Thymus (tissue), 11 donors: ENCODE data around the gene SALL2. TPM values are rescaled to one million over a fixed set of nuclear protein-coding genes. Genes with fewer than 3 reads are reported as not detected.

ENCODE experiments used
- DNase-seq, 9 donors: peaks; one replicate each; pipeline ENCODE4 v3.0.0-alpha.2; 2013; ENCODE audit warnings: low spot score in 9 of 9, low read depth in 6 of 9, missing footprints in 1 of 9
- H3K27ac ChIP-seq, 2 donors: one replicate each; pipeline ENCODE4 v1.5.1; 2013; ENCODE audit warnings: control low read depth in 1 of 2, low read depth in 1 of 2, low read length in 1 of 2, mild to moderate bottlenecking in 1 of 2, moderate library complexity in 1 of 2
- H3K27me3 ChIP-seq, 2 donors: one replicate each; pipeline ENCODE4 v1.5.1; 2013; ENCODE audit warnings: low read length in 1 of 2; ENCODE audit not compliant: control insufficient read depth in 2 of 2, insufficient read depth in 1 of 2
- H3K36me3 ChIP-seq, 2 donors: one replicate each; pipeline ENCODE4 v1.5.1; 2013; ENCODE audit warnings: low read length in 1 of 2, mild to moderate bottlenecking in 1 of 2, moderate library complexity in 1 of 2; ENCODE audit not compliant: control insufficient read depth in 2 of 2, insufficient read depth in 2 of 2
- H3K4me1 ChIP-seq, 2 donors: one replicate each; pipeline ENCODE4 v1.5.1; 2013; ENCODE audit warnings: low read length in 2 of 2; ENCODE audit not compliant: control insufficient read depth in 2 of 2, insufficient read depth in 2 of 2
- H3K4me3 ChIP-seq, 2 donors: one replicate each; pipeline ENCODE4 v1.5.1; 2013; ENCODE audit warnings: low read length in 2 of 2, control low read depth in 1 of 2, mild to moderate bottlenecking in 1 of 2
- H3K9me3 ChIP-seq, 2 donors: one replicate each; pipeline ENCODE4 v1.5.1; 2013; ENCODE audit warnings: low read length in 1 of 2, mild to moderate bottlenecking in 1 of 2; ENCODE audit not compliant: control insufficient read depth in 2 of 2, insufficient read depth in 1 of 2
- WGBS: extraction: QIAGEN DNeasy Blood & Tissue Kit; methylation state at CpG from one replicate; pipeline ENCODE4 v1.1.7; 2013; 5-methylcytosine and 5-hydroxymethylcytosine counted together
- polyA plus RNA-seq: library from polyadenylated mRNA; stranded (reverse); fragments of 200-250 nt; gene quantifications from one replicate; pipeline ENCODE4 v1.2.3, GENCODE V29; 2013
- total RNA-seq: library from RNA; stranded (reverse); fragments of 120-200 nt; gene quantifications from one replicate; pipeline ENCODE4 v1.2.4, GENCODE V29; 2013
- donor health status: healthy.

SALL2 gene
- total and polyA plus RNA-seq, 2 donors = 4.1 to 4.9 TPM

GRCh38 chr14:21501568-21501967 lies 24.6 kb downstream of the SALL2 start:
- Histone ChIP-seq H3K27ac (no peak overlapping the region), H3K4me1 (no peaks in the 10 kb centered on the region), H3K9me3 (no peaks in the 10 kb centered on the region), H3K36me3 (peaks cover 43 to 65% of the 10 kb centered on the region in 2 donors), H3K4me3 (no peak overlapping the region), H3K27me3 (no peaks in the 10 kb centered on the region)
- no peak for DNase-seq
- WGBS = 98% methylated on average over 5 of the region's 5 CpGs

- peak in 7 of 9 donors; percentile 45 to 80 (median 59) for DNase-seq
- peaks cover 61 to 85% of the 10 kb centered on the region in 2 donors for H3K36me3 ChIP-seq
- H3K27me3 ChIP-seq = no peaks in the 10 kb centered on the region
- H3K9me3 ChIP-seq = no peaks in the 10 kb centered on the region
- WGBS = 87% methylated on average over 5 of the region's 5 CpGs
- H3K27ac ChIP-seq = no peak overlapping the region
- no peak overlapping the region for H3K4me3 ChIP-seq
- no peaks in the 10 kb centered on the region for H3K4me1 ChIP-seq
Measured at GRCh38 chr14:21498540-21499526, 27.3 kb downstream of the SALL2 start.

- DNase-seq = no peak
- H3K4me3 ChIP-seq = no peak overlapping the region
- WGBS = 95% methylated on average over 2 of the region's 2 CpGs
- no peaks in the 10 kb centered on the region for H3K4me1 ChIP-seq
- no peaks in the 10 kb centered on the region for H3K27me3 ChIP-seq
- H3K9me3 ChIP-seq = no peaks in the 10 kb centered on the region
- H3K27ac ChIP-seq = no peak overlapping the region
- H3K36me3 ChIP-seq = peaks cover 62 to 79% of the 10 kb centered on the region in 2 donors
Measured at GRCh38 chr14:21496453-21496852, 29.7 kb downstream of the SALL2 start.

GRCh38 chr14:21494902-21495762 lies 31.0 kb downstream of the SALL2 start:
- no peak overlapping the region for H3K4me3 ChIP-seq
- H3K27ac ChIP-seq = no peak overlapping the region
- H3K36me3 ChIP-seq = peaks cover 62 to 80% of the 10 kb centered on the region in 2 donors
- no peak for DNase-seq
- no peaks in the 10 kb centered on the region for H3K9me3 ChIP-seq
- H3K27me3 ChIP-seq = no peaks in the 10 kb centered on the region
- no peaks in the 10 kb centered on the region for H3K4me1 ChIP-seq
- WGBS = 96% methylated on average over 2 of the region's 2 CpGs

GRCh38 chr14:21486640-21487087 lies 39.5 kb downstream of the SALL2 start:
- no peak overlapping the region for H3K4me3 ChIP-seq
- H3K4me1 ChIP-seq = no peaks in the 10 kb centered on the region
- no peak for DNase-seq
- H3K36me3 ChIP-seq = peaks cover 32 to 42% of the 10 kb centered on the region in 2 donors
- H3K9me3 ChIP-seq = no peaks in the 10 kb centered on the region
- H3K27me3 ChIP-seq = no peaks in the 10 kb centered on the region
- no peak overlapping the region for H3K27ac ChIP-seq
- 99% methylated on average over 1 of the region's 1 CpG for WGBS

- peak within 1 kb of the TSS; percentile 87 for H3K27ac ChIP-seq
- H3K4me3 ChIP-seq = peak within 1 kb of the TSS; percentile 51 to 80
- H3K4me1 ChIP-seq = peaks cover 3 to 9% of the 10 kb centered on the region in 2 donors
- peaks cover 3 to 8% of the 10 kb centered on the region in 2 donors for H3K36me3 ChIP-seq
- H3K27me3 ChIP-seq = no peaks in the 10 kb centered on the region
- peak; percentile 95 to 100 (median 98) for DNase-seq
- WGBS = under 1% methylated on average over 49 of the region's 49 CpGs
- H3K9me3 ChIP-seq = no peaks in the 10 kb centered on the region
Measured at GRCh38 chr14:21476925-21477681, 49.0 kb downstream of the SALL2 start, which contains the start of the genes RAB2B and TOX4. Gene RAB2B, minus strand, starts transcription at chr14:21476959. Its CDS starts 87 bp downstream, at chr14:21476872. Gene TOX4, plus strand, starts transcription at chr14:21477195. Its CDS starts 84 bp downstream, at chr14:21477279.

- peak overlapping the region; percentile 84 to 87 for H3K27ac ChIP-seq
- H3K4me1 ChIP-seq = peaks cover 3 to 9% of the 10 kb centered on the region in 2 donors
- WGBS = under 1% methylated on average over 27 of the region's 27 CpGs
- H3K9me3 ChIP-seq = no peaks in the 10 kb centered on the region
- H3K36me3 ChIP-seq = peaks cover 3 to 8% of the 10 kb centered on the region in 2 donors
- peak in 1 of 9 donors; percentile 82 for DNase-seq
- no peaks in the 10 kb centered on the region for H3K27me3 ChIP-seq
- H3K4me3 ChIP-seq = peak overlapping the region; percentile 51 to 80
Measured at GRCh38 chr14:21476523-21476924, 49.6 kb downstream of the SALL2 start.

GRCh38 chr14:21475767-21476522 lies 50.2 kb downstream of the SALL2 start:
- WGBS = 54% methylated on average over 10 of the region's 10 CpGs
- H3K36me3 ChIP-seq = peaks cover 3 to 8% of the 10 kb centered on the region in 2 donors

More at GRCh38 chr14:21475767-21476522, 50.2 kb downstream of the SALL2 start:
- no peak for DNase-seq
- peaks cover 3 to 9% of the 10 kb centered on the region in 2 donors for H3K4me1 ChIP-seq
- no peaks in the 10 kb centered on the region for H3K27me3 ChIP-seq
- no peaks in the 10 kb centered on the region for H3K9me3 ChIP-seq
- peak overlapping the region; percentile 51 to 80 for H3K4me3 ChIP-seq
- H3K27ac ChIP-seq = peak overlapping the region; percentile 84 to 87
